ENCODE results near the gene PPP1R12B.
"Not testable (repeated sequence)": the region's sequence is repeated elsewhere in the genome, so short reads cannot be mapped to it uniquely, and the experiment has no call there.

Gene PPP1R12B

GRCh38 chr1:202569393-202570322 lies 221.2 kb downstream of the PPP1R12B start:
- Mint-ChIP-seq H3K9me3 (no peaks in the 10 kb centered on the region), H3K27me3 (no peaks in the 10 kb centered on the region), H3K4me1 (ENCODE audit: low read depth) (peaks cover 16% of the 10 kb centered on the region), H3K27ac (no peak overlapping the region), H3K36me3 (ENCODE audit: low read depth) (peaks cover 34% of the 10 kb centered on the region), H3K4me3 (no peak overlapping the region)

GRCh38 chr1:202571719-202572339 lies 223.3 kb downstream of the PPP1R12B start:
- Mint-ChIP-seq H3K9me3 (no peaks in the 10 kb centered on the region), H3K27ac (no peak overlapping the region), H3K4me1 (ENCODE audit: low read depth) (peaks cover 4% of the 10 kb centered on the region), H3K27me3 (no peaks in the 10 kb centered on the region), H3K4me3 (no peak overlapping the region), H3K36me3 (ENCODE audit: low read depth) (peaks cover 34% of the 10 kb centered on the region)

- H3K27me3 Mint-ChIP-seq: no peaks in the 10 kb centered on the region
Observed at GRCh38 chr1:202572867-202573266, 224.4 kb downstream of the PPP1R12B start.

GRCh38 chr1:202575918-202576653 lies 227.6 kb downstream of the PPP1R12B start:
- no peaks in the 10 kb centered on the region for H3K27me3 Mint-ChIP-seq
- H3K36me3 Mint-ChIP-seq (ENCODE audit: low read depth): peaks cover 20% of the 10 kb centered on the region
- no peak overlapping the region for H3K27ac Mint-ChIP-seq
- H3K4me3 Mint-ChIP-seq: no peak overlapping the region
- H3K9me3 Mint-ChIP-seq: no peaks in the 10 kb centered on the region
- H3K4me1 Mint-ChIP-seq (ENCODE audit: low read depth): no peaks in the 10 kb centered on the region

More at GRCh38 chr1:202572867-202573266, 224.4 kb downstream of the PPP1R12B start:
- Mint-ChIP-seq H3K27ac (no peak overlapping the region), H3K36me3 (ENCODE audit: low read depth) (peaks cover 25% of the 10 kb centered on the region), H3K4me1 (ENCODE audit: low read depth) (no peaks in the 10 kb centered on the region), H3K4me3 (no peak overlapping the region), H3K9me3 (no peaks in the 10 kb centered on the region)

GRCh38 chr1:202576816-202577215 lies 228.3 kb downstream of the PPP1R12B start:
- no peak overlapping the region for H3K27ac Mint-ChIP-seq

DNA sequence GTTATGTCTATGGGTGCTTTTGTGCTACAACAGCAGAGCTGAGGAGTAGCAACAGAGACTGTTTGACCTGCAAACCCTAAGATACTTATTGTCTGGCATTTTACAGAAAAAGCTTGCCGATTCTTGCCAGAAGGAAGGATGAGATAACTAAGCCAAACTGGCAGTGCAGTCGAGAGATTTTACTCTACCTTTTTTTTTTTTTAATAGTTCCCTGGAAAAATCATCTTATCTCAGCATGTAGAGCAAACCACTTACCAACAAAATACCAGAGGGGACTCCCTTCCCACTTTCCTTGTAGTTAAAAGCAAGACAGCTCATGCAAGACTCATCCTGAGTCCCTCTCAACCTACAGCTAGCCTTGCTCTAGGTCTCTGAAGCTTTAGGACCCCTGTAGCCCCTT lies 228.9 kb downstream of the PPP1R12B start:
- no peaks in the 10 kb centered on the region for H3K27me3 Mint-ChIP-seq
- H3K4me3 Mint-ChIP-seq: no peak overlapping the region
- peaks cover 23% of the 10 kb centered on the region for H3K36me3 Mint-ChIP-seq (ENCODE audit: low read depth)
- no peaks in the 10 kb centered on the region for H3K9me3 Mint-ChIP-seq
- no peaks in the 10 kb centered on the region for H3K4me1 Mint-ChIP-seq (ENCODE audit: low read depth)
- no peak overlapping the region for H3K27ac Mint-ChIP-seq

More at GRCh38 chr1:202576816-202577215, 228.3 kb downstream of the PPP1R12B start:
- H3K4me3 Mint-ChIP-seq: no peak overlapping the region
- no peaks in the 10 kb centered on the region for H3K9me3 Mint-ChIP-seq
- H3K4me1 Mint-ChIP-seq (ENCODE audit: low read depth): no peaks in the 10 kb centered on the region
- peaks cover 25% of the 10 kb centered on the region for H3K36me3 Mint-ChIP-seq (ENCODE audit: low read depth)
- H3K27me3 Mint-ChIP-seq: no peaks in the 10 kb centered on the region

GRCh38 chr1:202578001-202578504 lies 229.6 kb downstream of the PPP1R12B start:
- Mint-ChIP-seq H3K4me1 (ENCODE audit: low read depth) (no peaks in the 10 kb centered on the region), H3K27me3 (no peaks in the 10 kb centered on the region), H3K27ac (no peak overlapping the region), H3K9me3 (no peaks in the 10 kb centered on the region), H3K4me3 (no peak overlapping the region), H3K36me3 (ENCODE audit: low read depth) (peaks cover 17% of the 10 kb centered on the region)

GRCh38 chr1:202578565-202578964 lies 230.1 kb downstream of the PPP1R12B start:
- Mint-ChIP-seq H3K27ac (no peak overlapping the region), H3K4me1 (ENCODE audit: low read depth) (no peaks in the 10 kb centered on the region), H3K9me3 (no peaks in the 10 kb centered on the region), H3K36me3 (ENCODE audit: low read depth) (peaks cover 13% of the 10 kb centered on the region), H3K4me3 (no peak overlapping the region), H3K27me3 (no peaks in the 10 kb centered on the region)

- Mint-ChIP-seq H3K27me3 (no peaks in the 10 kb centered on the region), H3K4me3 (no peak overlapping the region), H3K27ac (no peak overlapping the region), H3K4me1 (ENCODE audit: low read depth) (no peaks in the 10 kb centered on the region), H3K9me3 (no peaks in the 10 kb centered on the region), H3K36me3 (ENCODE audit: low read depth) (peaks cover 13% of the 10 kb centered on the region)
Observed at GRCh38 chr1:202579806-202580205, 231.3 kb downstream of the PPP1R12B start.

DNA sequence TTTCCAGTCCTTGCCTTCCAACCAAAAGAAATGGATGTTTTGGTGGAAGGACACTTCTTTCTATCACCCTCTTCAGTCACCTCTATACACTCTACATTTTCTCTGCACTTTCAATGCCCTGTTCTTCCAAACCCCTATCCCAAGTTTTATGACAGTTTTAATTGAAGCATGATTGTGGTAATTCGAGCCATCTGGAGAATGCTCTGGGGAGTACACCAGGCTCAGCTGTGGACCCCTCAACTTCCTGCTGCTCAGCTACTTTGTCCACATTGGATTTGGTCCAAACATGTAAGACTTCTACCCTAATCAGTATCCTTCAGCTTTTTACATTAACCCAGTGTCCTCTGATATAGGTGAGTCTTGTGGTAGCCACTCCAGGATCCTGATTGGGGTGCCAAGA lies 232.1 kb downstream of the PPP1R12B start:
- Mint-ChIP-seq H3K27ac (no peak overlapping the region), H3K4me3 (no peak overlapping the region), H3K27me3 (no peaks in the 10 kb centered on the region), H3K4me1 (ENCODE audit: low read depth) (no peaks in the 10 kb centered on the region), H3K36me3 (ENCODE audit: low read depth) (peaks cover 13% of the 10 kb centered on the region), H3K9me3 (no peaks in the 10 kb centered on the region)

DNA sequence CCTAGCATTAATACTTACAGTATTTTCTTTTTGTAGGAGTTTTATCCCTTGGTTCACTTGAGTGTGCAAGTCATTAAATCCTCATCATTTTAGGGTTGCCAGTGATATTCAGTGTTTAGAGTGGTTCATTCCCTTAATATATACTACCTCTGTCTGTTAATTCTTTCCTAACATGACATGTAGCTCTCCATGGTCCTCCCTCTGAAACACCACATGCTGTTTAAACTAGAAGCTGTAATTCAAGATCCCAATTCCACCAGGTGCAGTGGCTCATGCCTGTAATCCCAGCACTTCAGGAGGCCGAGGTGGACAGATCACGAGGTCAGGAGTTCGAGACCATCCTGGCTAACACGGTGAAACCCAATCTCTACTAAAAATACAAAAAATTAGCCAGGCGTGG lies 233.9 kb downstream of the PPP1R12B start:
- H3K27ac Mint-ChIP-seq; H3K27me3 Mint-ChIP-seq; H3K4me1 Mint-ChIP-seq (ENCODE audit: low read depth); H3K9me3 Mint-ChIP-seq; H3K4me3 Mint-ChIP-seq: not testable (repeated sequence)
- peaks cover 13% of the 10 kb centered on the region for H3K36me3 Mint-ChIP-seq (ENCODE audit: low read depth)

- no peak overlapping the region for H3K27ac Mint-ChIP-seq
- no peaks in the 10 kb centered on the region for H3K4me1 Mint-ChIP-seq (ENCODE audit: low read depth)
- peaks cover 13% of the 10 kb centered on the region for H3K36me3 Mint-ChIP-seq (ENCODE audit: low read depth)
- no peaks in the 10 kb centered on the region for H3K27me3 Mint-ChIP-seq
- no peaks in the 10 kb centered on the region for H3K9me3 Mint-ChIP-seq
- H3K4me3 Mint-ChIP-seq: no peak overlapping the region
Observed at GRCh38 chr1:202584707-202585589, 236.4 kb downstream of the PPP1R12B start.

DNA sequence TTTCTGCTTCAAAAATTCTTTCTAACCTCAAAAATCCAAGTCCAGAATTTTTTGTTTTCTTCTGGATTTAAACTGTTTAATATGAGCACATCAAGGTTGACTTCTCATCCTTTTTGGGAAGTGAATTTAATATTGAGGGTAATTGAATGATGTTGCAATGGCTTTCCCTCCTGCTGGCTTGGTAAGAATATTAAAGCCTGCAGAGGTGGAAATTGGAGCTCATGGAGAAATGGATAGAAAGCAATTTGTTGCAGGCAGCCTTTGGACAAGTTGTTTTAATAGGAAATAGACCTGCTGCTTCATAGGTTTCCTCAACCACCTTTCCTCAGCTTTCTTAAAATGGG lies 237.1 kb downstream of the PPP1R12B start:
- H3K27me3 Mint-ChIP-seq: no peaks in the 10 kb centered on the region
- H3K36me3 Mint-ChIP-seq (ENCODE audit: low read depth): peaks cover 11% of the 10 kb centered on the region
- H3K4me3 Mint-ChIP-seq: no peak overlapping the region
- H3K9me3 Mint-ChIP-seq: no peaks in the 10 kb centered on the region
- H3K27ac Mint-ChIP-seq: no peak overlapping the region
- no peaks in the 10 kb centered on the region for H3K4me1 Mint-ChIP-seq (ENCODE audit: low read depth)

Data from stimulated activated naive CD8-positive, alpha-beta T cell treated with anti-CD3 and anti-CD28 coated beads, Interleukin-15, Interleukin-2, amounts not matched to agents 100 ng/mL and 50 ng/mL, for 24 hours (primary cell).